ENCODE measurements around the gene UNC5B. TPM values are rescaled to one million over a fixed set of nuclear protein-coding genes. Genes with fewer than 3 reads are reported as not detected.
"Not testable (repeated sequence)": the region's sequence is repeated elsewhere in the genome, so short reads cannot be mapped to it uniquely, and the experiment has no call there.

The UNC5B gene
- total and polyA plus RNA-seq, 4 donors: 10.7 to 43.9 (median 23.5) TPM

- Histone ChIP-seq H3K36me3 (ENCODE audit: control insufficient read depth, insufficient read depth, low read length) (no peaks in the 10 kb centered on the region), H3K9me3 (ENCODE audit: control insufficient read depth, insufficient read depth, low read length) (no peaks in the 10 kb centered on the region), H3K27me3 (ENCODE audit: control insufficient read depth, insufficient read depth, low read length) (no peaks in the 10 kb centered on the region), H3K4me1 (ENCODE audit: control insufficient read depth, insufficient read depth, low read length) (peaks cover 56% of the 10 kb centered on the region), H3K4me3 (ENCODE audit: low read depth, low read length) (no peak overlapping the region), H3K27ac (ENCODE audit: low read depth, low read length) (peak overlapping the region; percentile 19)
- no peak for DNase-seq (ENCODE audit: low read depth in 4 of 6, low spot score in 6 of 6)
- WGBS (ENCODE audit: insufficient coverage): 64% methylated on average over 9 of the region's 11 CpGs
Observed at GRCh38 chr10:71269301-71270288, 57.2 kb downstream of the UNC5B start.

GRCh38 chr10:71270301-71271220 lies 58.2 kb downstream of the UNC5B start:
- no peaks in the 10 kb centered on the region for H3K36me3 ChIP-seq (ENCODE audit: control insufficient read depth, insufficient read depth, low read length)
- no peaks in the 10 kb centered on the region for H3K27me3 ChIP-seq (ENCODE audit: control insufficient read depth, insufficient read depth, low read length)
- peak in 2 of 6 donors; percentile 81 to 85 for DNase-seq (ENCODE audit: low read depth in 4 of 6, low spot score in 6 of 6)
- 53% methylated on average over 8 of the region's 10 CpGs for WGBS (ENCODE audit: insufficient coverage)
- H3K4me1 ChIP-seq (ENCODE audit: control insufficient read depth, insufficient read depth, low read length): peaks cover 50% of the 10 kb centered on the region
- no peak overlapping the region for H3K4me3 ChIP-seq (ENCODE audit: low read depth, low read length)
- H3K27ac ChIP-seq (ENCODE audit: low read depth, low read length): no peak overlapping the region
- H3K9me3 ChIP-seq (ENCODE audit: control insufficient read depth, insufficient read depth, low read length): no peaks in the 10 kb centered on the region

- WGBS (ENCODE audit: insufficient coverage): 54% methylated on average over 3 of the region's 14 CpGs
- Histone ChIP-seq H3K4me1 (ENCODE audit: control insufficient read depth, insufficient read depth, low read length) (peaks cover 42% of the 10 kb centered on the region), H3K9me3 (ENCODE audit: control insufficient read depth, insufficient read depth, low read length) (no peaks in the 10 kb centered on the region)
Observed at GRCh38 chr10:71271662-71272055, 59.3 kb downstream of the UNC5B start.

GRCh38 chr10:71272056-71272771 lies 59.8 kb downstream of the UNC5B start:
- Histone ChIP-seq H3K36me3 (ENCODE audit: control insufficient read depth, insufficient read depth, low read length) (no peaks in the 10 kb centered on the region), H3K9me3 (ENCODE audit: control insufficient read depth, insufficient read depth, low read length) (no peaks in the 10 kb centered on the region), H3K4me3 (ENCODE audit: low read depth, low read length) (no peak overlapping the region), H3K27ac (ENCODE audit: low read depth, low read length) (no peak overlapping the region), H3K27me3 (ENCODE audit: control insufficient read depth, insufficient read depth, low read length) (no peaks in the 10 kb centered on the region), H3K4me1 (ENCODE audit: control insufficient read depth, insufficient read depth, low read length) (peaks cover 48% of the 10 kb centered on the region)
- 43% methylated on average over 10 of the region's 15 CpGs for WGBS (ENCODE audit: insufficient coverage)
- no peak for DNase-seq (ENCODE audit: low read depth in 4 of 6, low spot score in 6 of 6)

More at GRCh38 chr10:71271662-71272055, 59.3 kb downstream of the UNC5B start:
- Histone ChIP-seq H3K4me3 (ENCODE audit: low read depth, low read length) (no peak overlapping the region), H3K27me3 (ENCODE audit: control insufficient read depth, insufficient read depth, low read length) (no peaks in the 10 kb centered on the region), H3K36me3 (ENCODE audit: control insufficient read depth, insufficient read depth, low read length) (no peaks in the 10 kb centered on the region), H3K27ac (ENCODE audit: low read depth, low read length) (no peak overlapping the region)
- DNase-seq (ENCODE audit: low read depth in 4 of 6, low spot score in 6 of 6): no peak

GRCh38 chr10:71272974-71273373 lies 60.6 kb downstream of the UNC5B start:
- not testable (repeated sequence) for H3K27ac ChIP-seq (ENCODE audit: low read depth, low read length); DNase-seq (ENCODE audit: low read depth in 4 of 6, low spot score in 6 of 6); H3K4me3 ChIP-seq (ENCODE audit: low read depth, low read length); H3K36me3 ChIP-seq (ENCODE audit: control insufficient read depth, insufficient read depth, low read length); H3K27me3 ChIP-seq (ENCODE audit: control insufficient read depth, insufficient read depth, low read length); H3K9me3 ChIP-seq (ENCODE audit: control insufficient read depth, insufficient read depth, low read length)
- peaks cover 51% of the 10 kb centered on the region for H3K4me1 ChIP-seq (ENCODE audit: control insufficient read depth, insufficient read depth, low read length)
- 100% methylated on average over 2 of the region's 11 CpGs for WGBS (ENCODE audit: insufficient coverage)

DNA sequence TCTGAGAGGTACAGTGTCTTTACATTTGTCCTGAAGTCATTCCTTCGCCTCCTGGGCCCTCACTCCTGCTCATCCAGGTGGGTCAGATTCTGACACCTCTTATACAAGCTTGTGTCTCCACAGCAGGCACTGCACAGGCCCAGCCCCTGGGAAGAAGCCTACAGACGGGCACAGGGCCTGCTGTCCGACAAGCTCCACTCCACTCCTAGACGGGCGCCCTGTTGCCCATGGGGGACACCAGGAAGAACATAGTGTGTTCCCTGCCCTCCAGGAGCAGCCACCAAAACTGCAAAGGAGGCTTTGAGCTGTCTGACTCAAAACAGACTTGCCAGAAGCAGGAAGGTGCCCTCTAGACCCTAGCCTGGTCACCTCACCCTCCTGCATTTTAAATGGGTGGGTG lies 61.1 kb downstream of the UNC5B start:
- 90% methylated on average over 3 of the region's 5 CpGs for WGBS (ENCODE audit: insufficient coverage)
- Histone ChIP-seq H3K4me1 (ENCODE audit: control insufficient read depth, insufficient read depth, low read length) (peaks cover 51% of the 10 kb centered on the region), H3K36me3 (ENCODE audit: control insufficient read depth, insufficient read depth, low read length) (no peaks in the 10 kb centered on the region), H3K27ac (ENCODE audit: low read depth, low read length) (no peak overlapping the region), H3K27me3 (ENCODE audit: control insufficient read depth, insufficient read depth, low read length) (no peaks in the 10 kb centered on the region), H3K9me3 (ENCODE audit: control insufficient read depth, insufficient read depth, low read length) (no peaks in the 10 kb centered on the region), H3K4me3 (ENCODE audit: low read depth, low read length) (no peak overlapping the region)
- no peak for DNase-seq (ENCODE audit: low read depth in 4 of 6, low spot score in 6 of 6)

- H3K27me3 ChIP-seq (ENCODE audit: control insufficient read depth, insufficient read depth, low read length): no peaks in the 10 kb centered on the region
- WGBS (ENCODE audit: insufficient coverage): 66% methylated on average over 10 of the region's 11 CpGs
- peak in 1 of 6 donors; percentile 32 for DNase-seq (ENCODE audit: low read depth in 4 of 6, low spot score in 6 of 6)
- peaks cover 53% of the 10 kb centered on the region for H3K4me1 ChIP-seq (ENCODE audit: control insufficient read depth, insufficient read depth, low read length)
- H3K36me3 ChIP-seq (ENCODE audit: control insufficient read depth, insufficient read depth, low read length): peaks cover 4% of the 10 kb centered on the region
- H3K27ac ChIP-seq (ENCODE audit: low read depth, low read length): no peak overlapping the region
- no peaks in the 10 kb centered on the region for H3K9me3 ChIP-seq (ENCODE audit: control insufficient read depth, insufficient read depth, low read length)
- H3K4me3 ChIP-seq (ENCODE audit: low read depth, low read length): no peak overlapping the region
Observed at GRCh38 chr10:71274901-71275796, 62.8 kb downstream of the UNC5B start.

GRCh38 chr10:71276873-71277272 lies 64.5 kb downstream of the UNC5B start:
- Histone ChIP-seq H3K27me3 (ENCODE audit: control insufficient read depth, insufficient read depth, low read length) (no peaks in the 10 kb centered on the region), H3K36me3 (ENCODE audit: control insufficient read depth, insufficient read depth, low read length) (peaks cover 9% of the 10 kb centered on the region), H3K4me1 (ENCODE audit: control insufficient read depth, insufficient read depth, low read length) (peaks cover 48% of the 10 kb centered on the region), H3K27ac (ENCODE audit: low read depth, low read length) (no peak overlapping the region), H3K9me3 (ENCODE audit: control insufficient read depth, insufficient read depth, low read length) (no peaks in the 10 kb centered on the region), H3K4me3 (ENCODE audit: low read depth, low read length) (no peak overlapping the region)
- no peak for DNase-seq (ENCODE audit: low read depth in 4 of 6, low spot score in 6 of 6)
- 90% methylated on average over 8 of the region's 9 CpGs for WGBS (ENCODE audit: insufficient coverage)

Data from spinal cord (tissue), 10 donors.